ENCODE measurements around the gene UTP11.
"Not testable (repeated sequence)": the region's sequence is repeated elsewhere in the genome, so short reads cannot be mapped to it uniquely, and the experiment has no call there.

Gene UTP11

DNA sequence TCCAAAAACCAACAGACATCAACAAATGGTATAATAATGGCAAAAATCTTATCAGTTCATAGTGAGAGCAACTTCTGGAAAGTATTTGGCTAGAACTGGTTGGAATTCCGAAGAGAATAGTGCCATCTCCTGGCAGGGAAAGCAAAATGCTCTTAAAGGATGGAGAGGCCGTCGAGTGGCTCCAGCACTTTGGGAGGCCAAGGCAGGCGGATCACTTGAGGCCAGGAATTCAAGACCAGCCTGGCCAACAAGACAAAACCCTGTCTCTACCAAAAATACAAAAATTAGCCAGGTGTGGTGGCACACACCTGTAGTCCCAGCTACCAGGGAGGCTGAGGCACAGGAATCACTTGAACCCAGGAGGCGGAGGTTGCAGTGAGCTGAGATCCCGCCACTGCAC, 37.5 kb upstream of the UTP11 start:
- H3K27me3 ChIP-seq (ENCODE audit: insufficient read depth, low read depth); H3K4me2 ChIP-seq; H3K27ac ChIP-seq; H3K4me1 ChIP-seq (ENCODE audit: low read depth, poor library complexity, severe bottlenecking); H3K9ac ChIP-seq; H3K4me3 ChIP-seq (IDR thresholded peaks at IDR 0.05; ENCODE audit: insufficient read depth, low read depth, low read length); H3K79me2 ChIP-seq (ENCODE audit: insufficient read depth, low read depth); H2AFZ ChIP-seq (ENCODE audit: low read depth); H3K36me3 ChIP-seq (ENCODE audit: insufficient read depth); H4K20me1 ChIP-seq (ENCODE audit: insufficient read depth): not testable (repeated sequence)
- TF ChIP-seq, protein P1, sequence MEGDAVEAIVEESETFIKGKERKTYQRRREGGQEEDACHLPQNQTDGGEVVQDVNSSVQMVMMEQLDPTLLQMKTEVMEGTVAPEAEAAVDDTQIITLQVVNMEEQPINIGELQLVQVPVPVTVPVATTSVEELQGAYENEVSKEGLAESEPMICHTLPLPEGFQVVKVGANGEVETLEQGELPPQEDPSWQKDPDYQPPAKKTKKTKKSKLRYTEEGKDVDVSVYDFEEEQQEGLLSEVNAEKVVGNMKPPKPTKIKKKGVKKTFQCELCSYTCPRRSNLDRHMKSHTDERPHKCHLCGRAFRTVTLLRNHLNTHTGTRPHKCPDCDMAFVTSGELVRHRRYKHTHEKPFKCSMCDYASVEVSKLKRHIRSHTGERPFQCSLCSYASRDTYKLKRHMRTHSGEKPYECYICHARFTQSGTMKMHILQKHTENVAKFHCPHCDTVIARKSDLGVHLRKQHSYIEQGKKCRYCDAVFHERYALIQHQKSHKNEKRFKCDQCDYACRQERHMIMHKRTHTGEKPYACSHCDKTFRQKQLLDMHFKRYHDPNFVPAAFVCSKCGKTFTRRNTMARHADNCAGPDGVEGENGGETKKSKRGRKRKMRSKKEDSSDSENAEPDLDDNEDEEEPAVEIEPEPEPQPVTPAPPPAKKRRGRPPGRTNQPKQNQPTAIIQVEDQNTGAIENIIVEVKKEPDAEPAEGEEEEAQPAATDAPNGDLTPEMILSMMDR (conservative IDR thresholded peaks at IDR 0.05; ENCODE audit: low read depth, low read length), result peak; percentile 49

DNA sequence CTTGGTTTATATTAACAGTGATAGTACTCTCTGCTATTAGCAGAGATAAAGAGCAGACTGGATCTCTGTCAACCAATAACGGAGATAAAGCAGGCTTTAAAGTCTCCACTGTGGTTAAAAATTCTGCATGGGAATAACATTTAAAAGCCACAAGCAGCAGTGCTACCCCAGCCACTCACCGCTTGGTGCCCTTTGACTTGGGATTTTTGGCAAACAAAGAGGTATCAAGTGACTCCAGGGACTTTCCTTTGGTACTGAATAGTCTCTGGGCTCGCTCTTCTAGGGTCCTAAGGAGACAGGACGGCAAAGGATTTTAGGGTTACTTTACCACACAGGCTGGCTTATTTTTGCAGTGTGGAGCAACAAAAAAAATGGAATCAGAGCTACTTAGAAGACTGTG, 34.0 kb upstream of the UTP11 start:
- peaks cover 9% of the 10 kb centered on the region; the same call in 1 of the 2 replicates for H3K36me3 ChIP-seq (ENCODE audit: insufficient read depth)
- H3K4me3 ChIP-seq (IDR thresholded peaks at IDR 0.05; ENCODE audit: insufficient read depth, low read depth, low read length), result no peak overlapping the region
- no peak overlapping the region for H2AFZ ChIP-seq (ENCODE audit: low read depth)
- TF ChIP-seq, protein P1 (conservative IDR thresholded peaks at IDR 0.05; ENCODE audit: low read depth, low read length), result no peak
- no peaks in the 10 kb centered on the region for H3K4me1 ChIP-seq (ENCODE audit: low read depth, poor library complexity, severe bottlenecking)
- H3K9ac ChIP-seq, result no peak overlapping the region
- H3K27ac ChIP-seq, result no peak overlapping the region
- H3K27me3 ChIP-seq (ENCODE audit: insufficient read depth, low read depth), result no peaks in the 10 kb centered on the region
- no peaks in the 10 kb centered on the region for H4K20me1 ChIP-seq (ENCODE audit: insufficient read depth)
- H3K4me2 ChIP-seq, result no peak overlapping the region
- H3K79me2 ChIP-seq (ENCODE audit: insufficient read depth, low read depth), result no peaks in the 10 kb centered on the region; the same call in 1 of the 2 replicates

DNA sequence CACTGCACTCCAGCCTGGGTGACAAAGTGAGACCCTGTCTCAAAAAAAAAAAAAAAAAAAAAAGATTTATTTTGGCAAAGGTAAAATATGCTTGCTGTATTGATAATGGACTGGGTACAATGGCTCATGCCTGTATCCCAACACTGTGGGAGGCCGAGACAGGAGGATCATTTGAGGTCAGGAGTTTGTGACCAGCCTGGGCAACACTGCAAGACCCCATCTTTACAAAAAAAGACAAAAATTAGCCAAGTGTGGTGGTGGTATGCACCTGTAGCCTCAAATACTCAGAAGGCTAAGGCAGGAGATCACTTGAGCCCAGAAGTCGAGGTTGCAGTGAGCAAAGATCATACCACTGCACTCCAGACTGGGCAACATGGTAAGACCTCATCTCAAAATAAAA, 29.0 kb upstream of the UTP11 start:
- no peak overlapping the region for H3K27ac ChIP-seq
- peaks cover 13% of the 10 kb centered on the region for H3K79me2 ChIP-seq (ENCODE audit: insufficient read depth, low read depth)
- H3K4me1 ChIP-seq (ENCODE audit: low read depth, poor library complexity, severe bottlenecking), result peaks cover 16% of the 10 kb centered on the region
- H4K20me1 ChIP-seq (ENCODE audit: insufficient read depth), result no peaks in the 10 kb centered on the region
- H3K36me3 ChIP-seq (ENCODE audit: insufficient read depth), result peaks cover 11% of the 10 kb centered on the region; the same call in 1 of the 2 replicates
- H2AFZ ChIP-seq (ENCODE audit: low read depth), result no peak overlapping the region
- no peaks in the 10 kb centered on the region for H3K27me3 ChIP-seq (ENCODE audit: insufficient read depth, low read depth)
- TF ChIP-seq, protein P1 (conservative IDR thresholded peaks at IDR 0.05; ENCODE audit: low read depth, low read length), result no peak
- no peak overlapping the region for H3K4me3 ChIP-seq (IDR thresholded peaks at IDR 0.05; ENCODE audit: insufficient read depth, low read depth, low read length)
- no peak overlapping the region for H3K9ac ChIP-seq
- H3K4me2 ChIP-seq, result no peak overlapping the region

DNA sequence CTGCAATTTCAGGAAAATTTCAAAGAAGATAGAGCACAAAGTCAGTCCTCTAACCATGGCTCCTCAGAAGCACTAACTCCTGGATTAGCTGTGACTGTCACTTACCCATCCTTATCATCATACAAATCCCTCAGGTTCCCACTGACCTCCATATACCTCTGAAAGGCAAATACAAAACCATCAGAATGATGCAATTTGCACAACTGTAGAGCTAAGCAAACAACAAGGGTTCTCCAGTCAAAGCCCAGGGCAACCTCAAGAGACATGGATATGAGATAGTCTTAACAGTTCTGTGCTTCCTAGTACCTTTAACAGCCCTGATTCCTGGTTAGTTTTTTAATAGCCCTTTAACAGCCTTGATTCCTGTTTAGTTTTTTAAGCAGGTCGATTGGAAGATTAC, 24.9 kb upstream of the UTP11 start:
- Histone ChIP-seq H3K4me2 (no peak overlapping the region; the same call in 1 of the 2 replicates), H3K27me3 (ENCODE audit: insufficient read depth, low read depth) (no peaks in the 10 kb centered on the region), H3K4me1 (ENCODE audit: low read depth, poor library complexity, severe bottlenecking) (peaks cover 18% of the 10 kb centered on the region), H2AFZ (ENCODE audit: low read depth) (no peak overlapping the region), H3K9ac (no peak overlapping the region), H3K4me3 (IDR thresholded peaks at IDR 0.05; ENCODE audit: insufficient read depth, low read depth, low read length) (no peak overlapping the region), H3K36me3 (ENCODE audit: insufficient read depth) (peaks cover 6% of the 10 kb centered on the region; the same call in 1 of the 2 replicates), H4K20me1 (ENCODE audit: insufficient read depth) (no peaks in the 10 kb centered on the region), H3K27ac (no peak overlapping the region), H3K79me2 (ENCODE audit: insufficient read depth, low read depth) (peaks cover 25% of the 10 kb centered on the region)
- TF ChIP-seq, protein P1 (conservative IDR thresholded peaks at IDR 0.05; ENCODE audit: low read depth, low read length), result no peak

All from KMS-11 (cell line).